Panc1 (cell line): ENCODE results near the gene JRKL. TPM values are rescaled to one million over a fixed set of nuclear protein-coding genes. Genes with fewer than 3 reads are reported as not detected.

ENCODE experiments used
- ATAC-seq: fragments of 200-7000 bp; cut with Tn5 transposase; 2 replicates; pipeline ENCODE4 v1.9.1; 2020; ENCODE audit warnings: mild to moderate bottlenecking, moderate library complexity
- BruUV-seq: library from RNA; stranded (reverse); fragments of 400-500 nt; replicated peaks from 2 replicates; lab custom pipeline; 2021; lab: Mats Ljungman, UMichigan
- CTCF ChIA-PET: fragments of 300-600 bp; sonication (Branson Sonifier 250); formaldehyde crosslinking; loops from one replicate; lab custom pipeline; 2022; ENCODE audit warnings: antibody characterized with exemption; lab: Charles Lee
- POLR2A ChIA-PET: fragments of 300-600 bp; sonication (Branson Sonifier 250); formaldehyde crosslinking; loops from one replicate; lab custom pipeline; 2022; ENCODE audit warnings: antibody characterized with exemption; lab: Charles Lee
- DNase-seq: peaks from one replicate; pipeline ENCODE4 v3.0.0-alpha.2; 2010; ENCODE audit warnings: low read depth, low spot score
- H3K27ac ChIP-seq: 2 replicates; pipeline ENCODE4 v1.5.1; 2011; ENCODE audit warnings: mild to moderate bottlenecking, low read length, inconsistent platforms
- H3K27me3 ChIP-seq: fragments of 200-500 bp; sonication (Bioruptor generic); 2 replicates; pipeline ENCODE4 v1.6.0; 2014; ENCODE audit warnings: low read length, inconsistent platforms; ENCODE audit not compliant: control insufficient read depth, insufficient read depth
- H3K36me3 ChIP-seq: fragments of 200-500 bp; sonication (Bioruptor generic); 2 replicates; pipeline ENCODE4 v1.5.1; 2014; ENCODE audit warnings: inconsistent platforms, mild to moderate bottlenecking, low read length, moderate library complexity; ENCODE audit not compliant: control insufficient read depth, insufficient read depth
- H3K4me1 ChIP-seq: 2 replicates; pipeline ENCODE4 v1.5.1; 2011; ENCODE audit warnings: inconsistent platforms, mild to moderate bottlenecking, low read length, moderate library complexity; ENCODE audit not compliant: control insufficient read depth, insufficient read depth
- H3K4me3 ChIP-seq, 2 experiments: 2 replicates each; pipeline ENCODE4 v1.5.1; 2011 to 2012; ENCODE audit warnings: low read depth in 2 of 2, low read length in 2 of 2, mild to moderate bottlenecking in 2 of 2, inconsistent platforms in 1 of 2, moderate library complexity in 1 of 2
- H3K9me3 ChIP-seq: fragments of 200-500 bp; sonication (Bioruptor generic); 2 replicates; pipeline ENCODE4 v1.5.1; 2014; ENCODE audit warnings: low read depth, mild to moderate bottlenecking, inconsistent platforms, low read length, moderate library complexity; ENCODE audit not compliant: control insufficient read depth, insufficient read depth
- CTCF ChIP-seq: fragments of 450-650 bp; IDR thresholded peaks from 2 replicates; pipeline ENCODE4 v1.5.1; 2017; ENCODE audit warnings: mild to moderate bottlenecking
- POLR2AphosphoS5 ChIP-seq: IDR thresholded peaks from 2 replicates; pipeline ENCODE4 v1.6.1; 2012; ENCODE audit warnings: mild to moderate bottlenecking, low read depth, low read length, moderate library complexity
- REST ChIP-seq, 2 experiments: IDR thresholded peaks; 2 replicates each; pipeline ENCODE4 v1.6.1; 2011 to 2012; ENCODE audit warnings: low read depth in 2 of 2, control low read depth in 1 of 2, low read length in 1 of 2, mild to moderate bottlenecking in 1 of 2, moderate library complexity in 1 of 2; ENCODE audit not compliant: insufficient read depth in 1 of 2
- SIN3A ChIP-seq: IDR thresholded peaks from 2 replicates; pipeline ENCODE4 v1.6.1; 2012; ENCODE audit warnings: low read depth, mild to moderate bottlenecking, low read length, moderate library complexity, borderline replicate concordance; ENCODE audit not compliant: insufficient read depth
- TCF7L2 ChIP-seq: IDR thresholded peaks from 2 replicates; pipeline ENCODE4 v1.6.1; 2011; ENCODE audit warnings: mild to moderate bottlenecking, low read depth, low read length, inconsistent platforms
- in situ Hi-C: cut with HindIII; loops from 2 replicates; pipeline ENCODE4 v1.10.0; 2016; ENCODE audit warnings: low sequenced_read_pairs, low pct_unique_long_range_greater_than_20kb
- intact Hi-C: fragments of 100-400 bp; cut with micrococcal nuclease; formaldehyde crosslinking; loops from one replicate; pipeline ENCODE4 v1.10.0; 2022; ENCODE audit not compliant: unreplicated experiment
- total RNA-seq: library from RNA; stranded (reverse); gene quantifications from one replicate; pipeline ENCODE4 v1.2.1, GENCODE V29; 2021; ENCODE audit not compliant: unreplicated experiment

JRKL gene
- total RNA-seq, 1 experiment from 2014 or later: 9.6 TPM

- no TSS peak for BruUV-seq
- CTCF ChIA-PET: interaction anchor here (1.8 kb wide), 1 partner anchor 559 kb away, joined by 7 read pairs; no protein-coding TSS in a partner anchor
Observed at GRCh38 chr11:96394773-96395172, 5.0 kb downstream of the JRKL start.

GRCh38 chr11:96396637-96397036, 6.8 kb downstream of the JRKL start:
- Histone ChIP-seq H3K4me3 (no peak overlapping the region), H3K4me1 (peaks cover 6% of the 10 kb centered on the region), H3K9me3 (no peaks in the 10 kb centered on the region), H3K27ac (no peak overlapping the region), H3K36me3 (no peaks in the 10 kb centered on the region), H3K27me3 (no peaks in the 10 kb centered on the region)
- CTCF ChIA-PET: interaction anchor here (0.5 kb wide), 1 partner anchor 342 kb away, joined by 5 read pairs; no protein-coding TSS in a partner anchor
- DNase-seq: no peak
- POLR2A ChIA-PET: no interaction called here
- no peak for TF ChIP-seq POLR2AphosphoS5
- TF ChIP-seq TCF7L2: no peak
- no peak for TF ChIP-seq REST (IDR thresholded peaks at IDR 0.05; ENCODE audit: insufficient read depth in 1 of 2, low read depth in 2 of 2, low read length in 1 of 2)
- no peak for TF ChIP-seq SIN3A
- no peak for TF ChIP-seq CTCF
- in situ Hi-C loops: no loop called here
- BruUV-seq: no TSS peak
- no peak for ATAC-seq
- intact Hi-C loops: loop anchor here (10.0 kb wide), 2 partner anchors 342 to 562 kb away; no protein-coding TSS in a partner anchor

More at GRCh38 chr11:96394773-96395172, 5.0 kb downstream of the JRKL start:
- Histone ChIP-seq H3K9me3 (no peaks in the 10 kb centered on the region), H3K27me3 (no peaks in the 10 kb centered on the region), H3K27ac (no peak overlapping the region), H3K36me3 (no peaks in the 10 kb centered on the region), H3K4me3 (no peak overlapping the region), H3K4me1 (peaks cover 12% of the 10 kb centered on the region)
- TF ChIP-seq REST (IDR thresholded peaks at IDR 0.05; ENCODE audit: insufficient read depth in 1 of 2, low read depth in 2 of 2, low read length in 1 of 2) (no peak), POLR2AphosphoS5 (no peak), SIN3A (no peak), TCF7L2 (no peak), CTCF (no peak)
- DNase-seq (no peak), ATAC-seq (no peak)
- POLR2A ChIA-PET: interaction anchor here (0.7 kb wide), 1 partner anchor 88 kb away, joined by 6 read pairs; no protein-coding TSS in a partner anchor
- in situ Hi-C loops (no loop called here), intact Hi-C loops (loop anchor here (10.0 kb wide), 2 partner anchors 340 to 560 kb away; no protein-coding TSS in a partner anchor)
